GM21367 (cell line): ENCODE data around the gene AGAP1.

Experiments used
- ATAC-seq: cut with Tn5 transposase; IDR thresholded peaks from one replicate; pipeline ENCODE4 v1.9.1; 2021; ENCODE audit not compliant: unreplicated experiment

AGAP1 gene

GRCh38 chr2:236010920-236011685 is 517.3 kb downstream of the AGAP1 start:
- ATAC-seq = no peak

- no peak for ATAC-seq
Measured at GRCh38 chr2:236012155-236012554, 518.3 kb downstream of the AGAP1 start.

GRCh38 chr2:236014408-236015131 is 520.7 kb downstream of the AGAP1 start:
- no peak for ATAC-seq

- ATAC-seq = no peak
Measured at GRCh38 chr2:236015171-236015570, 521.3 kb downstream of the AGAP1 start.

- ATAC-seq = no peak
Measured at GRCh38 chr2:236016496-236016895, 522.7 kb downstream of the AGAP1 start.

- no peak for ATAC-seq
Measured at GRCh38 chr2:236017446-236017845, 523.6 kb downstream of the AGAP1 start.

- no peak for ATAC-seq
Measured at GRCh38 chr2:236019434-236019833, 525.6 kb downstream of the AGAP1 start.

GRCh38 chr2:236021499-236022057 is 527.7 kb downstream of the AGAP1 start:
- ATAC-seq = no peak

- no peak for ATAC-seq
Measured at GRCh38 chr2:236022128-236022527, 528.3 kb downstream of the AGAP1 start.

GRCh38 chr2:236025892-236026291 is 532.0 kb downstream of the AGAP1 start:
- no peak for ATAC-seq

GRCh38 chr2:236026841-236027240 is 533.0 kb downstream of the AGAP1 start:
- ATAC-seq = no peak

- ATAC-seq = no peak
Measured at GRCh38 chr2:236028066-236028465, 534.2 kb downstream of the AGAP1 start.

GRCh38 chr2:236033462-236033861 is 539.6 kb downstream of the AGAP1 start:
- no peak for ATAC-seq

- no peak for ATAC-seq
Measured at GRCh38 chr2:236034974-236035373, 541.1 kb downstream of the AGAP1 start.

GRCh38 chr2:236036045-236036444 is 542.2 kb downstream of the AGAP1 start:
- no peak for ATAC-seq

- no peak for ATAC-seq
Measured at GRCh38 chr2:236038096-236038495, 544.3 kb downstream of the AGAP1 start.

GRCh38 chr2:236040600-236041328 is 546.9 kb downstream of the AGAP1 start:
- ATAC-seq = no peak

GRCh38 chr2:236041616-236042015 is 547.8 kb downstream of the AGAP1 start:
- ATAC-seq = no peak

- no peak for ATAC-seq
Measured at GRCh38 chr2:236042087-236042486, 548.2 kb downstream of the AGAP1 start.

GRCh38 chr2:236044191-236044590 is 550.3 kb downstream of the AGAP1 start:
- ATAC-seq = no peak
